ENCODE data around the gene DIAPH2. TPM values are rescaled to one million over a fixed set of nuclear protein-coding genes. Genes with fewer than 3 reads are reported as not detected.

DIAPH2 gene
- total and polyA plus RNA-seq, 9 of the 15 experiments (the other 6 are each of a cell fraction or from before 2014, with no cell fraction given), result 0.01 to 0.18 (median 0.07) TPM; not detected in 1

DNA sequence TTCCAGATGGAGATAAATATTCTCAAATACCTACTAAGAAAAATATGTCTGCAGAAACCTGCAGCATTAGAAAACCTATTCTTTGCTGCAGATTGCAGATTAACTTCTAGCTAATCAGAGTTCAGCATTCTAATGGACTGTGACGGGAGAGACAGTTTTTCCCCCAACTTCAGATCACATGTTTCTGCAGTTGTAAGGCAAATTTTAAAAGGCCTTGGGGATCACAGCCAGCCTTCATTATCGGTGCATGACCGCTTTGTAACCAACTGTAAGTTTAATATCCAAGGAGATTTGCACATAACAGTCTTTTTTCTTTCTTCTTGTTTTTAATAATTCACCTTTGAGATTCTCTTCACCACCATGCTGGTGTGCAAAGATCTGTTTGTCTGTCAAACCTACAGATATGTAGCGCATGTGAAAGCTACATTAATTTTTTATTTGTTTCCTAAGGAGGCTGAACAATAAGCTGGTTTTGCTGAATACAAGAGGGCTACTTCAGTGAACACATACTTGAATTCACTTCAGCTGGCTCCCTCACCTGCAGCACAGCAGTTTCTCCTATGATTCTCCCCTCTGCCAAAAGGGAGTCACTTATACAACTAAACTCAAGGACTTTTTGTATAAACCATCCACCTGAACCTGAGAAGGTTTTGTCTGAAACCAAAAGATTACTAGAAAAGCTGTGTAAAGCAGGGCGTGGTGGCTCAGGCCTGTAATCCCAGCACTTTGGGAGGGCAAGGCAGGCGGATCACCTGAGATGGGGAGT lies 687.5 kb downstream of the DIAPH2 start:
- FAIRE-seq, result no peak

More for the DNA sequence above, 687.5 kb downstream of the DIAPH2 start:
- 3% methylated on average over 4 of the region's 6 CpGs for WGBS (ENCODE audit: insufficient coverage, low coverage, missing lambda C conversion rate)
- Histone ChIP-seq H3K4me2 (ENCODE audit: insufficient read depth, low read length) (no peak overlapping the region), H3K9ac (ENCODE audit: insufficient read depth in 1 of 2, low read depth in 2 of 2, low read length in 2 of 2) (no peak overlapping the region), H4K20me1 (replicated peaks; ENCODE audit: control insufficient read depth, insufficient read depth, low read length) (no peaks in the 10 kb centered on the region), H3K9me1 (ENCODE audit: control insufficient read depth, insufficient read depth, low read length) (no peaks in the 10 kb centered on the region), H3K79me2 (ENCODE audit: control insufficient read depth, insufficient read depth, low read length) (no peaks in the 10 kb centered on the region), H2AFZ (ENCODE audit: low read depth, low read length) (no peak overlapping the region), H3K27me3 (ENCODE audit: control insufficient read depth in 2 of 2, insufficient read depth in 2 of 2, low read length in 2 of 2) (no peaks in the 10 kb centered on the region), H3K36me3 (ENCODE audit: control insufficient read depth, insufficient read depth, low read length) (no peaks in the 10 kb centered on the region), H3K27ac (ENCODE audit: extremely low read depth, low read depth, low read length) (no peak overlapping the region), H3K9me3 (replicated peaks; ENCODE audit: control insufficient read depth, insufficient read depth, low read depth, low read length) (no peaks in the 10 kb centered on the region), H3K4me1 (replicated peaks in 1 of 2; ENCODE audit: control insufficient read depth in 2 of 2, insufficient read depth in 2 of 2, low read length in 2 of 2) (no peaks in the 10 kb centered on the region), H3K4me3 (no peak overlapping the region)
- in situ Hi-C loops (cut with MboI), result no loop called here
- TF ChIP-seq SMC3 (conservative IDR thresholded peaks at IDR 0.05; ENCODE audit: insufficient read depth, low read depth, low read length), result no peak
- TF ChIP-seq GATAD2A (IDR thresholded peaks at IDR 0.05), result no peak
- TF ChIP-seq ZNF3 (CRISPR knock-in tag; IDR thresholded peaks at IDR 0.05), result no peak
- TF ChIP-seq LEF1 (IDR thresholded peaks at IDR 0.05), result no peak
- no peak for TF ChIP-seq ZNF384 (IDR thresholded peaks at IDR 0.05; ENCODE audit: low read depth, low read length)
- TF ChIP-seq MTF1 (CRISPR knock-in tag; IDR thresholded peaks at IDR 0.05; ENCODE audit: borderline replicate concordance), result no peak
- TF ChIP-seq TCF7L2 (IDR thresholded peaks at IDR 0.05; ENCODE audit: low read depth, low read length), result no peak
- TF ChIP-seq, protein P1, sequence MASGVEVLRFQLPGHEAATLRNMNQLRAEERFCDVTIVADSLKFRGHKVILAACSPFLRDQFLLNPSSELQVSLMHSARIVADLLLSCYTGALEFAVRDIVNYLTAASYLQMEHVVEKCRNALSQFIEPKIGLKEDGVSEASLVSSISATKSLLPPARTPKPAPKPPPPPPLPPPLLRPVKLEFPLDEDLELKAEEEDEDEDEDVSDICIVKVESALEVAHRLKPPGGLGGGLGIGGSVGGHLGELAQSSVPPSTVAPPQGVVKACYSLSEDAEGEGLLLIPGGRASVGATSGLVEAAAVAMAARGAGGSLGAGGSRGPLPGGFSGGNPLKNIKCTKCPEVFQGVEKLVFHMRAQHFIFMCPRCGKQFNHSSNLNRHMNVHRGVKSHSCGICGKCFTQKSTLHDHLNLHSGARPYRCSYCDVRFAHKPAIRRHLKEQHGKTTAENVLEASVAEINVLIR (CRISPR knock-in tag; IDR thresholded peaks at IDR 0.05), result no peak
- no peak for TF ChIP-seq CEBPB (tag; IDR thresholded peaks at IDR 0.05)
- TF ChIP-seq ZNF586 (CRISPR knock-in tag; conservative IDR thresholded peaks at IDR 0.05), result no peak
- TF ChIP-seq CTBP1 (IDR thresholded peaks at IDR 0.05; ENCODE audit: borderline replicate concordance), result no peak
- TF ChIP-seq RAD51 (IDR thresholded peaks at IDR 0.05; ENCODE audit: borderline replicate concordance, low read depth), result no peak
- TF ChIP-seq HDAC3 (IDR thresholded peaks at IDR 0.05; ENCODE audit: borderline replicate concordance, partially characterized antibody), result no peak
- TF ChIP-seq, protein P2, sequence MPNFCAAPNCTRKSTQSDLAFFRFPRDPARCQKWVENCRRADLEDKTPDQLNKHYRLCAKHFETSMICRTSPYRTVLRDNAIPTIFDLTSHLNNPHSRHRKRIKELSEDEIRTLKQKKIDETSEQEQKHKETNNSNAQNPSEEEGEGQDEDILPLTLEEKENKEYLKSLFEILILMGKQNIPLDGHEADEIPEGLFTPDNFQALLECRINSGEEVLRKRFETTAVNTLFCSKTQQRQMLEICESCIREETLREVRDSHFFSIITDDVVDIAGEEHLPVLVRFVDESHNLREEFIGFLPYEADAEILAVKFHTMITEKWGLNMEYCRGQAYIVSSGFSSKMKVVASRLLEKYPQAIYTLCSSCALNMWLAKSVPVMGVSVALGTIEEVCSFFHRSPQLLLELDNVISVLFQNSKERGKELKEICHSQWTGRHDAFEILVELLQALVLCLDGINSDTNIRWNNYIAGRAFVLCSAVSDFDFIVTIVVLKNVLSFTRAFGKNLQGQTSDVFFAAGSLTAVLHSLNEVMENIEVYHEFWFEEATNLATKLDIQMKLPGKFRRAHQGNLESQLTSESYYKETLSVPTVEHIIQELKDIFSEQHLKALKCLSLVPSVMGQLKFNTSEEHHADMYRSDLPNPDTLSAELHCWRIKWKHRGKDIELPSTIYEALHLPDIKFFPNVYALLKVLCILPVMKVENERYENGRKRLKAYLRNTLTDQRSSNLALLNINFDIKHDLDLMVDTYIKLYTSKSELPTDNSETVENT (CRISPR knock-in tag; IDR thresholded peaks at IDR 0.05), result no peak
- no peak for TF ChIP-seq FUS (optimal IDR thresholded peaks at IDR 0.05; ENCODE audit: low read depth, low read length)
- no peak for TF ChIP-seq U2AF1 (optimal IDR thresholded peaks at IDR 0.05; ENCODE audit: low read depth, low read length)
- TF ChIP-seq ARHGAP35 (IDR thresholded peaks at IDR 0.05; ENCODE audit: partially characterized antibody), result no peak
- ChIA-PET CTCF (ENCODE audit: low intra/inter-chr PET ratio) (no interaction called here), POLR2A (no interaction called here)
- no peak for DNase-seq (ENCODE audit: extremely low read depth in 1 of 4, low spot score in 3 of 4)
- BruUV-seq (replicated peaks), result no TSS peak
- no peak for ATAC-seq
- intact Hi-C loops (cut with micrococcal nuclease), result no loop called here
